ENCODE measurements around the gene ARID3A.

The ARID3A gene

DNA sequence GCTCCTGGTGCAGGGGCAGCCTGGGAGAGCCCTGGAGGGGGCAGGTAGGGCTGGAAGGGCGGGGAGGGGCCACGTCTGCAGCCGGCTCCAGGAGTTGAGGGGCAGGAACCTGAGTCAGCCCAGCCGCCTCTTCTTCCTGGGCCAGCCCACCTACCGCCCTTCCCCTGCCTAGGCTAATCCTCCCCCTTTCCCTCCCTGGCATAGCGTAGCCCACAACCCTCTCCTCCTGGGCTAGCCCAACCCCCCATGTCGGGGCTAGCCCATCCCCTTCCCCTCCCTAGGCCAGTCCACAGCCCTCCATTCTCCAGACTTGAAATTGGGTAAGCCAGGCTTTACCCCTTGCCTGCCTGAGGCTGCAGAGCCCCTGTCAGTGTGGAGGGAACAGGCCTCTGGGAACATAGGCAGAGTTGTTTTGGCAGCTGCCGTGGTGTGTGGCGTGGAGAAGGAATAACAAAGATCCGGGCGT is 37.7 kb downstream of the ARID3A start:
- DNase-seq: no peak

DNA sequence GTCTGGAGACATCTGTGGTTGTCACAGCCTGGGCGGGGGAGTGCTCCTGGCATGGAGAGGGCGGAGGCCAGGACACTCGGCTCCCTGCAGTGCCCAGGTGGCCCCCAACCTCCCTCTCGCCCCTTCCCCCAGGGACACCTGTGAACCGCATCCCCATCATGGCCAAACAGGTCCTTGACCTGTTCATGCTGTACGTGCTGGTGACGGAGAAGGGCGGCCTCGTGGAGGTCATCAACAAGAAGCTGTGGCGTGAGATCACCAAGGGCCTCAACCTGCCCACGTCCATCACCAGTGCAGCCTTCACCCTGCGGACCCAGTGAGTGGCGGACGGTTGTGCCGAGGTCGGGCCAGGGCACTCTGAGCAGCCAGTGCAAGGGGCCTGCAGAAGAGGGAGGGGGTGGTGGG is 38.3 kb downstream of the ARID3A start:
- no peak for DNase-seq

DNA sequence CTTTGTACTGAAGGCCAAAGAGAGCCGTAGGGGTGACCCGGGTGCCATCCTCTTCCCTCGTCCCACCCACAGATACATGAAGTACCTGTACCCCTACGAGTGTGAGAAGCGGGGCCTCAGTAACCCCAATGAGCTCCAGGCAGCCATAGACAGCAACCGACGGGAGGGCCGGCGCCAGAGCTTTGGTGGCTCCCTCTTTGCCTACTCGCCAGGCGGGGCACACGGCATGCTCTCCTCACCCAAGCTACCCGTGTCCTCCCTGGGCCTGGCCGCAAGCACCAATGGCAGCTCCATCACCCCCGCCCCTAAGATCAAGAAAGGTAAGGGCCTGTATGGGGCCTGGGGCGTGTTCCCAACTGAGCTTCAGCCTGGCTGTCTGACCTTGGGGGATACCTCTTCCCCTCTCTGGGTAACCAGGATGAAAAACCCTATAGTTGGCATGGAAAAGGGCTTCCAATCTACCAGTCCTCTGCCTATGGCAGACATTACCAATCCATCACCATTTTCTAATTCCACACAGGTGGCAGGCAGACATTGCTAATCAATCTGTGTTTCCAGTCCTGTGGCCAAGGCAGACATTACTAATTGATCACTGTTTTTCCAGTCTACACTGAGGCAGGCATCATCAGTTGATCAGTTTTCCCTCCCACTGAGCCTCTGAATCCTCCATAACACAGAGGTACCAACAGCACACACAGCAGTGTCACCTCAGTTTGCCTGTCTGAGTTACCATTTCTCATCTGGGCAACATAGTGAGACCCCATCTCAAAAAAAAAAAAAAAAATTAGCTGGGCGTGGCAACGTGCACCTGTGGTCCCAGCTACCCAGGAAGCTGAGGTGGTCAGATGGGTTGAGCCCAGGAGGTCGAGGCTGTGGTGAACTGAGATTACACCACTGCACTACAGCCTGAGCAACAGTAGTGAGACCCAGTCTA is 39.2 kb downstream of the ARID3A start:
- no peak for DNase-seq

DNA sequence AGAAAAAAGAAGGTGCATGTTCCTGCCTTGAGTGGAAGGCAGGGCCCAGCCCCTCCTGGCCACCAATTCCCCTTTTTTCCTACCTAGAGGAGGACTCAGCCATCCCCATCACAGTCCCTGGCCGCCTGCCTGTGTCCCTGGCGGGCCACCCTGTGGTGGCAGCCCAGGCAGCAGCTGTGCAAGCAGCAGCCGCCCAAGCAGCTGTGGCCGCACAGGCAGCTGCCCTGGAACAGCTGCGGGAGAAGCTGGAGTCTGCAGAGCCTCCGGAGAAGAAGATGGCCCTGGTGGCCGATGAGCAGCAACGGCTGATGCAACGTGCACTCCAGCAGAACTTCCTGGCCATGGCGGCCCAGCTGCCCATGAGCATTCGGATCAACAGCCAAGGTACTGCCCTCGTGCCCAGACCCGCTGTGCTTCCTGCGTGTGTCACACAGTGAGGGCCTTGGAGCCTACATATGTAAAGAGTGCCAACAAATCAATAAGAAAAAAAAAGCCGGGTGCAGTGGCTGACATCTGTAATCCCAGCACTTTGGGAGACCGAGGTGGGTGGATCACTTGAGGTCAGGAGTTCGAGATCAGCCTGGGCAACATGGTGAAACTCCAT is 40.8 kb downstream of the ARID3A start:
- DNase-seq: no peak

DNA sequence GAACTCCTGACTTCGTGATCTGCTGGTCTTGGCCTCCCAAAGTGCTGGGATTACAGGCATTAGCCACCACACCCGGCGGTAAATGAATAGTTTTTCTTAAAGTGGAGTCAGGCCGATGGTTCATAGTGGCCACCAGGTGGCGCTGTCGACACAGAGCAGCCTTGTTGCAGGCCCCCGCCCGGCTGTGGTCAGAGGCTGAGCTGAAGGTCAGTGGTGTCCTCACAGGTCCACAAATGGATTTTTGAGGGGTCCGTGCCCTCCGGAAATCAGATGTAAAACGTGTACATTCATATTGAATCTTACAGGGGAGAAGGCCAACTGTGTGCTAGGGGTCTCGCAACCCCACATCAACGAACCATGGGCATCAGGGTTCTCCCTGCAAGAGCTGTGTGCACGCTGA is 44.9 kb downstream of the ARID3A start:
- DNase-seq: no peak

DNA sequence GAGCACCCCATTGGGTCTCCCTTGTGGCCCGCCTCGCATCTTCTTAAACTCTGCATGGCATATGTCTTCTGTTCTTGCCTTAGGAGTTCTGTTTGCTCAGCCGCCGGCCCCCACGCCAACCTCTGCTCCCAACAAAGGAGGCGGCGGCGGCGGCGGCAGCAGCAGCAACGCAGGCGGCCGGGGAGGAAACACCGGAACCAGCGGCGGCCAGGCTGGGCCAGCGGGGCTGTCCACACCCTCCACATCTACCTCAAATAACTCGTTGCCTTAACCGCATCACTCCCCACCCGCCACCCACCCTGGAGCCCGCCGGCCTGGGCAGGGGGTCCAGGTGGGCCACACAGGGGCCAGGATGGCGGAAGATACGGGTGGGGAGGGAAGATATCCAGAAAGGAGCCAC is 46.0 kb downstream of the ARID3A start:
- DNase-seq: no peak

DNA sequence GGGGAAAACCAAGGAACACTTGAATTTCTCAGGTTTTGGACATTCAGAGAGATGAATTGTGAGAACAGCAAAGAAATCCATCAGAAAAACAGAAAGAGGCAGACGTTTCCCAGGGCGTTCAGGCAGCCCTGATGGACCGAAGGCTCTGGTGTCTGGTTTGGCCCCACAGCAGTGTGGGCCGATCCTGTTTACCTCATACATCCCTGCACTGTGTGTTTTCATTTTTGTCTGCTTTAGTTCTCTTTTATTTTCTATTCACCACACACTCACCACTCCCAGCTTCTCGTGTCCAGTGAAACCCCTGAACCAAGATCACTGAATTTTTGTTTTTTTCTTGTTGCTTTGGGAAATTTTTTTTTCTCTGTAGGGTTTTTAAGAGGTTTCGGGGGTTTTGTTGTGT is 46.4 kb downstream of the ARID3A start:
- no peak for DNase-seq

DNA sequence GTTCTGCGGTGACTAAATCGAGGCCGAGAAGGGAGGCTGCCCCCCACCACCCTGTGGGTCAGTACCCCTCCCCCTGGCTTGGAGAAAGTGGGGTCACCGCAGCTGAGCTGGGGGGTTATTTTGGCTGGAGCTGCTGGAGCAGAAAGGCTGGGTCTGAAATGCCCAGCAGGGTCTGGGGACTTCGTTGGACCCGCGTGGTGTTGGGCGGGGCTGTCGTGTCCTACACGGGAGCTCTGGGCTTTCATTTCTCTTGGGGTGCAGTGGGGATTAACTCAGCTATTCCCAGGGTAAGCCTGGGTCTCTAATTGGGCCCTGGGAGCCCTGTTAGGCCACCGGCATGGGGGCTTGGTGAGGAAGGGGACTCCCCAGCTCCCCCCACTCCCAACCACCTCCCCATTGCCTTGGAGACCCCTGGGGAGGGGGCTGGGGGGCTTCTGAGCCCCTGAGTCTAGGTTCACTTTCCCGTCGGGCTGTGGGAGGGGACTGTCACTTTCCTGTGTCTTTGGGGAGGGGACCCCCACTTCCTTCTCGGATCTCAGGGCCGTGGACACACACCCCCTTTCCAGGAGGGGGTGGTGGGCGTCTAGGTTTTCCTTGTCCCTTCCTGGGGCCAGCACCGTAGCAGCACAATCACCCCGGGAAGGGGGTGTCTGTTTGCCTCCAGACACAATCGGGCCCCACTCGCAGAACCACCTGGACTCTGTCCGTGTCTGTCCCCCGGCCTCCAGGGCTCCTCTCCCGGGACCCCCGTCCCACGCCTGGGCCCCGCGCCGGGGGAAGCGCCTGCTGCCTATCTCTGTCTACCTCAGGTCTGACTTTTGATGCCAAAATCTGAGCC is 48.1 kb downstream of the ARID3A start:
- DNase-seq: no peak

DNA sequence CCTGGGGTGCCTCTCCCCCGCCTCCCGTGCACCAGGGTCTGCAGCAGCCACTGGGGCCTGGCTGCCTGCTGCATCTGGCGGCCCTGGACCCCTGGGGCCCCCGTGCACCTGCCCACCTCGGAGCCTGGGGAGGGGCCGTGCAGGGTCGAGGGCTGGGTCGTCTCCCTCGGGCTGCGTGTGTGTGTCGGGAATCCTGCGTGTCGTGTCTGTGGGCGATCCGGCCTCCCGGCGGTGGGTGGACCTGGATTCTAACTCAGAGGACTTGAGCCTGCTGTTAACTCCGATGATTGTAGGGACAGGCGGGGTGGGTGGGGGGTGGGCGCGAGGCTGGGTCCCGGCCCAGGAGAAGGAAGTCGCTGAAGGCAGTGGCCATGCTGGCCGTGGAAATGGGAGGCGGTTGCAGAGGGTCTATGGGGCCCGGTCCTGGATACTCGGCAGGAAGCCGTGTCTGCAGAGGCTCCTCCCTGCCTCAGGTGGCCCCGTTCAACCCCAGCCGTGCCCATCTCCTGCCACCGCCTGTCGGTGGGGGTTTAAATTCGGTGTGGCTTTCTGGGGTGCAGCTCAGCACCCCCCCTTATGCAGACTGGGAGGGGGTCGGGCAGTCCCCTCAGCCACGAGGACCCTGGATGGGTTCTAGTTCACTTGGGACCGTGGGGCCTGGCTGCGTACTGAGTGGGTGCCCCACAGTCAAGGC is 48.9 kb downstream of the ARID3A start:
- no peak for DNase-seq

DNA sequence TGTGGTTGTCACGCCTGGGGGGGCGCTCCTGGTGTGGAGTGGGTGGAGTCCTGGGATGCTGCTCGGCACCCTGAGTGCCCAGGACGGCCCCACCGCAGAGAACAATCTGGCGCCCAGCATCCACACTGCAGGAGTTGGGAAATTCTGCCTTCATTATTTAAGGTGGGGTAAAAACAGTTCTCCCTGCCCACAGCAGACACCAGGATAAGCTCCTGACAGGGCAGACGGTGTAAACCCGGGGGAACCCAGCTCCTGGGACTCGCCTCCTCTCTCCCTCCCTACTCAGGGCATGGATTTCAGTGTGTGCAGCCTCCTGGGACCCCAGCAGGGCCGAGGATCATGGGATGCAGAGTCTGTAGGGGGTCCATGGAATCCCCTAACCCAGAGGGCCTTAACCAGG is 50.6 kb downstream of the ARID3A start:
- DNase-seq: no peak

DNA sequence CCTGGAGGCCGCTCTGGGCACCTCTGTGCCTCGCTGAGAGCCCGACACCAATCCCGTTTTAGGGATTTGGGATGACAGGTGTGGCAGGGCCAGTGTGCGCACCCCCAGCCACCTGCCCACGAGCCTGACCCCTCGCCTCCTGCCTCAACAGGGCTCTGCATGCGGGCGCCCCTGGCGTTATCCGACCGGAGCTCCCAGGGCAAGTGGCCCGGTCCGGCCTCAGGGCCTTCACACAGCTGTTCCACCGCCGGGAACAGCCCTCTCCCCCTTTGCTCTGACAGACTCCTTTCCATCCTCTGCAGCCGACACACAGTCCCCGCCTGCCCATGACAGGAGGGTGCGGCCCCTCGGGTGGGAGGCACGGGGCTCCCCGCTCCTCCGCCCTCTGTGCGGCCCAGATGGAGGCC is 51.2 kb downstream of the ARID3A start:
- DNase-seq: no peak

DNA sequence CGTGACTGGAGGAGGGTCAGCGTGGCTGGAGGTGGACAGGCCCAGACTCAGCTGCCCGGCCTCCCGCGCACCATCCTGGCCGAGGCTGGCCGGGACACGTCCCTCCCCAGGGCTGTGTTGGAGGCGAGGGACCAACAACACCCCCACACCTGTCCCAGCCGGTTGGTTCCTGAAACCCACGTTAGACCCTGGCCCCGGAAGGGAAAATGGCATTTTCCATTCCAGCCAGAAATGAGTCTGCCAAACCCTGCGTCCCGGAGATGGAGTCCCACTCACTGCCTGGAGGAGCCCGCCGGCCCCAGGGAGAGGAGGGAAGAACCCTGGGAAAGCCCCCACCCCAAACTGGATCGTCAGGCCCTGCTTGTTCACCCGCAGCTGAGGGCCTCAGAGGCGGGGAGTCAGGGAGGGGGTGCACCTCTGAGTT is 53.5 kb downstream of the ARID3A start:
- DNase-seq: no peak

DNA sequence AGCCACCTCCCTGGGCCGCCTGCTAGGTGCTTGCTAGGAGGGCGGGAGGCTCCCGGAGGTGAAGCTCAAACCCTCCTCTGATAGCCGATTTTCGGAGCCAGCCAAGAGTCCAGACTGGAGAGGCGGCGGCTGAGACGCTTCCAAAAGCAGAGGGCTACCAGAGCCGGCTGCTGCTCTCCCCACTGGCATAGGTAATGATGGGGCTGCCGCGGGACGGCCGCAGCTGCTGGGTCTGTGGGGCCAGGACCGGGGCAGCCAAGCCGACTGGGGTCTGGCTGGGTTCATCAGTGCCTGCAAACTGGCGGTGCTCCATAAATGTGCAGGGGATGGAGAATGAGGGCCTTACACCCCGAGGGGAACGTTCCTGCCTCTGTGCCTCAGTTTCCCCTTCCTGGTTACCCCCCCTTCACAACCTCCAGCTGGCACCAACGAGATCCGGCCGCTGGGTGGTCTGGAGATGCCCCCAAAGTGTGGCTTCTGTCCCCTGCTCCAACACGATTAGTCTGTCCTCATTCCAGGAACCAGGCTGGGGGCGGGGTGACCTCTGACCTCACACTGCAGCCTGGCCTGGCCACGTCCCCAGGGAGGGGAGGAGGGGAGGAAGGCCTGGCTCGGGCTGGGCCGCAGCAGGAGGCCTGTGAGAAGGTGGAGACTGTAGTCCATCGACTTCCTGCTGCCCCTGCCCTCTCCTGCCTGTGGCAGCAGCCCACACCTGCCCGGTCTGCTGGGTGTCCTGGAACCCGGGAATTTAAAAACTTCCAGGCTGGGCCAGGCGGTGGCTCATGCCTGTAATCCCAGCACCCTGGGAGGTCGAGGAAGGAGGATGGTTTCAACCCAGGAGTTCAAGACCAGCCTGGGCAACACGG is 54.5 kb downstream of the ARID3A start:
- no peak for DNase-seq

DNA sequence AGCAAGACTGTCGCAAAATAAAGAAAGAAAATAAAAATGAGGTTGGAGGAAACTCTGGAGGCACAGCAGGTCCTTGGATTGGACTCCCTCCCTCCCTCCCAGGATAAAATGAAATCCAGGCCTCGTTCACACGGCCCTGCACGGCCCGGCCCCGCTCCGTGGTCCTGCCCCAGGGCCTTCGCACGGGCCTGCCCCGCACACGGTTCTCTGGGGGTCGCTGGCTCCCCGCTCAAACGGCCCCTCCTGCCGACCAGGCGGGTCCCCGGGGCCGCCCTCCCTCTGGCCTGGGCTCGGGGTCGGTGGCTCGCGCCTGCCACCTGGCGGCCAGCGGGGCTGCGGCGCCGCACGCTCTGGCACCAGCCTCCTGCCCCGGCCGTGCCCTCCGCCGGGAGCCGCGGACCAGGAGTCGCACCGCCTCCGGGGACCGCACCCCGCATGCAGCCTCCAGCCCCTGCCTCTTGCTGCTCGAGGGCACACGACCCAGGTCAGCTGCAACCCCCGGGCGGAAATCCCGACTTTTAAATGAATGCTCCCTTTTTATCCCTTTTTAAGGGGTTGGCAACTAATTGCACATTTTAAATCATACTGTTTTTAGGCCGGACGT is 56.8 kb downstream of the ARID3A start:
- peak in 13 of 14 donors; percentile 7 to 87 (median 53) for DNase-seq

DNA sequence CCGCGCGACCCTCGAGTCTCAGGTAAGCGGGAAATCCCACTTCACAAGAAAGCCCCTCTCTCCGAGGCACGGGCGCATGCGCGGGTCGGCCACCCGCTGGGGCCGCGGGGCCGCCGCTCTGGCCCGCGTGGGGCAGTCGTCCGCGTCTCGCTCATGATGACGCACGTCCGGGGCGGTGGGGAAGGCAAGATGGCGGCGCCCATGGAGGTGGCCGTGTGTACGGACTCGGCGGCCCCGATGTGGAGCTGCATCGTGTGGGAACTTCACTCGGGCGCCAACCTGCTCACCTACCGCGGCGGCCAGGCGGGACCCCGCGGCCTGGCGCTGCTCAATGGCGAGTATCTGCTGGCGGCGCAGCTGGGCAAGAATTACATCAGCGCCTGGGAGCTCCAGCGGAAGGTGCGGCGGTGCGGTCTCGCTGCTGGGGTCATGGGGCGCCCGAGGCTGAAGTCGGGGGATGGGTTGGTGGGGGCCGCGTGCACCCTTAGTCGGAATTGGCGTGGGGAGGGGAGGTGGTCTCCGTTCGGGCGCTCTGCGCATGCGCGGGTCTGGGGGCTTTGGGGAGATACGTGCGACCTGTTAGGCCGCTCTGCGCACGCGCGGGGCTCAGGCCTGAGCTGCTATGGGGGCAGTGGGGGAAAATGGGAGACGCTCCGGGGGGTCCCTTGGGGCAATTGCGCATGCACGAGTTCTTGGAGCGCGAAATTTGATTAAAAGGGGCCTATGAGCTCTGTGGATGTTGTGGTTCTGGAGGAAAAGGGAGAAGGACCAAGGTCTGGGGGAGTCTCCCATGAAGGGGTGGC is 58.5 kb downstream of the ARID3A start, which contains the start of gene WDR18:
TSS of gene WDR18 (plus strand) at position 181 of the 803 bp plus-strand sequence. CDS start at position 190, 9 bp downstream.
- DNase-seq: peak; percentile 41 to 93 (median 86)

DNA sequence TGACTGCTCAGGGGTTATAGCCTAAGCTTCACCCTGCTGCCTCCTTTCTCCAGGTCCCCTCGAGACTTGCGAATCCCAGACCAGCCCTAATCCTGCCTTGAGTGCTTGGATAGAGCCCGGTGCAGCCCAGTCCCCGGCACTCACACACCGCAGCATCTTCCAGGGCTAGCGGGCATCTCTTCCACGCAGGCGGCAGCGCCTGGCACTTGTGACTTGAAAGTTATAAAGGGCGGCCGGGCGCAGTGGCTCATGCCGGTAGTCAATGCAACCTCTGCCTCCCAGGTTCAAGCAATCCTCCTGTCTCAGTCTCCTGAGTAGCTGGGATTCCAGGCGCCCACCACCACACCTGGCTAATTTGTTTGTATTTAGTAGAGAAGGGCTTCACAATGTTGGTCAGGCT is 60.2 kb downstream of the ARID3A start:
- DNase-seq: no peak

DNA sequence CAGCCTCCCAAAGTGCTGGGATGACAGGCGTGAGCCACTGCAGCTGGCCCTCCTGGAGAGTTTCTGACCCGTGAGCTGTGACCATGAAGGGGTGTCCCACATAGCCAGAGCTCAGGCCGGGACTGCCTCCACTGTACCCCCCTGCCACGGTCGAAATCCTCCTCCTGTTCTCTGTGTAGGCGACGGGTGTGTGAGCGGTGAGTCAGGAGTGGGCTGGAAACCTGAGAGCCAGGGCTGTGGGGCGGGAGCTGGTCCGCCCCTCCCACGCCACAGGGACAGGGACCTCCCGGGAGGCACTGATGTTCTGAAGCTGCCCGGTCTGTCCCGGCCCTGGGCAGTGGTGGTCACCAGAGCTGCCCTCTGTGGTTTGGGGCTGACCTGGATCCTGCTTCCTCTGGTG is 62.2 kb downstream of the ARID3A start:
- DNase-seq: no peak

DNA sequence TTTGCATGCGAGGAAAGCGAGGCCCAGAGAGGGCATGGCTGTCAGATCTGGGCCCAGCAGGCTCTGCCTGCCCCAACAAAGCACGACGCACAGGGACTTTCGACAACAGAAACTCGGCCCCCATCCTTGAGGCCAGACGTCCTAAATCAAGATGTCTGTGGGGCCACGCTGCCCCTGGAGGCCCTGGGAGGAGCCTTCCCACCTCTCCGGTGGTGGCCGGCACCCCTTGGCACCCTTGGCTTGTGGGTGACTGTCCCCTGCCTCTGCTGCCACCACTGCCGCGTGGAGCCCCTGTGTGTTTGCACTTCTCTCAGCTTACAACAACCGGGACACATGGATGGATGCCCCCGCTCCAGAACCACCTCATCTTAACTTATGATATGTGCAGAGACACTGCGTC is 62.7 kb downstream of the ARID3A start:
- DNase-seq: no peak

DNA sequence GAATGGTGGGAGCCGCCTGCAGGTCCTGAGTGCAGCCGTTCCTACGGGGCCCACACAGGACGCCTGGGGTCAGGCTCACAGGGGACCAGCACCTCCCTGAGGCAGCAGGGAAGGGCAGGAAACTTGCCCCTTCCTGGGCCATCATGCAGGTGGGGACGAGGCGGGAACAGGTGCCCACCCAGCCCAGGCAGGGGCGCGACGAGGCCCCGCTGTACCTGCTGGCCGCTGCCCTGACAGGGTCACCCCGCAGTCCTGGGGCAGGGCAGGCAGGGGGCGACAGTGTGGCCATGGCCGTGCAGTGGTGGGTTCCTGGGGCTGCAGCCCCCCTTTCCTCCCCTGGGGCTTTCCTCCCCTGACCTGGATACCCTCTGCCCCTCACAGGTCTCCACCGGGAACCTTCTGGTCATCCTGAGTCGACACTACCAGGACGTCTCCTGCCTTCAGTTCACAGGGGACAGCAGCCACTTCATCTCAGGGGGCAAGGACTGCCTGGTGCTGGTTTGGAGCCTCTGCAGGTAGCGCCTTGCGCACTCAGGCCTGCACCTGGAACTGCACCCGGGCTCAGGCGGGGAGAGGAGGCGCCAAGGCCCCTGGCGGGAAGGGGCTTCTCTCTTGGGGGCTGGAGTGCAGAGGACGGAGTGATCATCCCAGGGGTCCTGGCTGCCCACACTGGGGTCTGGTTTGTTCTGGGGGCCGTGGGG is 63.7 kb downstream of the ARID3A start:
- DNase-seq: no peak
